DMS114 treated with DMSO at 0.1 percent for 48 hours (cell line): ENCODE results near the gene TNPO3.
"Not testable (repeated sequence)": the region's sequence is repeated elsewhere in the genome, so short reads cannot be mapped to it uniquely, and the experiment has no call there.

Source experiments
- DNase-seq: peaks from one replicate; lab custom pipeline; 2025; ENCODE audit not compliant: unreplicated experiment; lab: John Stamatoyannopoulos, UW

Gene TNPO3

GRCh38 chr7:128968624-128969023 lies 86.3 kb downstream of the TNPO3 start:
- DNase-seq: no peak

DNA sequence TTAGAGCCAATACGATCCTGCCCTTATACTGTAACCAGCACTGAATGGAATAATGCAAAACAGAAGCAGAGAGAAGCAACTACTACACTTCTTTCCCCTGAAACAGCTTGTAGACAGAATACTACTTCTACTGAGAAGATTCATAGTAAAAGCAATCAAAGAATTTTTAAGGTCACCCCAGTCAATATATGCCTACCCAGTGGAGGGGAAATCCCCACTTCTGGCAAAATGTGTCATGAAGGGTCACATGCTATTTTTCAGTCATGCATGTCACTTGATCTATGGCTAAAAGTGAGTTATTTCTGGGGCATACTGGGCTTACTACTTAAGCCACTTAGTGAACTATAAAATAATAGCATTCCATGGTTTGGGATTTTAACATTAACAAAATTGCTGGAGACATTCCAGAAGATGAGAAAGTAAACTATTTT lies 91.6 kb downstream of the TNPO3 start:
- no peak for DNase-seq

DNA sequence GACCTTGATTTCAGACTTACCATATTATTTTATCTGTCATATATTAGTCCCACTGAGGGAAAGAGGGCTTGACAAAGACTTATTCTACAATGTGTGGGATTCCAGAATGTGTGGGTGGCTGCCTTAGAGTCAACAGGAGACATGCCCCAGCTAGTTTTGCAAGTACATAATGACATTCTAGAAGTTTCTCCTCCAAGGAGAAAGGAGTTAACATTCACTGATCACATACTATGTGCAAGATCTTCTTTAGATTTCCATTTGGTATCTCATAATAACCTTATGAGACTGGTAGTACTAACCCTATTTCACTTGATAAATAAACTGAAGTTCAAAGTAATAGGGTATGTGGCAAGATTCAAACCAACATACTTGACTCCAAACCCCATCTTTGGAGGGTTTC lies 92.0 kb downstream of the TNPO3 start:
- DNase-seq: no peak

- DNase-seq: no peak
Measured at GRCh38 chr7:128961030-128961659, 93.8 kb downstream of the TNPO3 start.

DNA sequence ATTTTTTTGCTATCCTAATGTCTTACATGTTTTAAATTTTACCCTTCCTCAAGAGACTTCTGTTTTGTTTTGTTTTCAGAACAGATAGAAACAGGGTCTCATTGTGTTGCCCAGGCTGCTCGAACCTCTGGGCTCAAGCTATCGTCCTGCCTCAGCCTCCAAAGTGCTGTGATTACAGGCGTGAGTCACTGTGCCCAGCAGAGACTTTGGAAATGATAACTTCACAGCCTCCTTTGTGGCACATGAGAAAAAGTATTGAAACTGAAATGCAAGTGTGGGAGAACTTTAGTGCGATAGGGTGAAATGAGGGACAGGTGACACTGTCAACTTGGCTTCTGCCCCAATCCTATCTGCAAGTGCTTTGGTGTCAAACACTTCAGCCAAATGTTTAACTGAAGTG lies 95.6 kb downstream of the TNPO3 start:
- DNase-seq: no peak

DNA sequence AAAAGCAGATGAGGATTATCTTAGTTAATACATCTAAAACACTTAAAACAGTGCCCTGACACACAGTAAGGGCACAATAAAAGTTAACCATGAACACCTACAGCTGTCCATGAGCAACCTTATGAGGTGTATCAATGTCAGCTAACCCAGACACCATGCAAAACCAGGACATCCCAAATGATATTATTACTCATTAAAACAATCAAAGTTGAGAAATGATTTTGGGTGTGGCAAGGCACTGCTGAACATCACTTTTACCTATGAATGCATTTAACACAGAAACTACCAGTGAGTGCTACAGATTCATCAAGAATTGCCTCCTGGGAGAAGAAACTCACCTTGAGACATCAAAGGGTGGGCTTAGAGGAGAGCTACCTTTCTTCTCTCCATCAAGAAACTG lies 98.9 kb downstream of the TNPO3 start:
- DNase-seq: no peak

- DNase-seq: no peak
Measured at GRCh38 chr7:128954830-128955802, 99.8 kb downstream of the TNPO3 start.

GRCh38 chr7:128954150-128954549 lies 100.8 kb downstream of the TNPO3 start:
- no peak for DNase-seq

DNA sequence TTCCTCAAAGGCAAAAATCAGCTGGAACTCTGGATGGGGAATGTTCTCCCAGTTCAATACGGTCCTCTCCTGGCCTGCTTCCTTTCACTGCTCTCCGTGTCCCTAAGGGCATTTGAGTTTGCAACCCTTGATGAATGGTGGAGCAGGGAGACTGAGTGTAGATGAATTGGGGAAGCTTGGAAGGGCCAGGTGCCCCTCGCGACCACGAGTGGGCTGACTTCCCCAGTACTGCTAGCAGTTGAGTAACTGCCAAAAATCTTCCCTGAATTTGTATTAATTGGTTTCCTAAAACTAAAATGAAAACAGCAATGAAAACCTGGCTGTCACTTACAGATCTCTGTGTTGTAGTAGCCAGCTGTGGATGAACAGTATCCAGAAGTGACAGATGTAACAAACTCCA lies 103.6 kb downstream of the TNPO3 start:
- no peak for DNase-seq

GRCh38 chr7:128948976-128949760 lies 105.7 kb downstream of the TNPO3 start:
- DNase-seq: no peak

DNA sequence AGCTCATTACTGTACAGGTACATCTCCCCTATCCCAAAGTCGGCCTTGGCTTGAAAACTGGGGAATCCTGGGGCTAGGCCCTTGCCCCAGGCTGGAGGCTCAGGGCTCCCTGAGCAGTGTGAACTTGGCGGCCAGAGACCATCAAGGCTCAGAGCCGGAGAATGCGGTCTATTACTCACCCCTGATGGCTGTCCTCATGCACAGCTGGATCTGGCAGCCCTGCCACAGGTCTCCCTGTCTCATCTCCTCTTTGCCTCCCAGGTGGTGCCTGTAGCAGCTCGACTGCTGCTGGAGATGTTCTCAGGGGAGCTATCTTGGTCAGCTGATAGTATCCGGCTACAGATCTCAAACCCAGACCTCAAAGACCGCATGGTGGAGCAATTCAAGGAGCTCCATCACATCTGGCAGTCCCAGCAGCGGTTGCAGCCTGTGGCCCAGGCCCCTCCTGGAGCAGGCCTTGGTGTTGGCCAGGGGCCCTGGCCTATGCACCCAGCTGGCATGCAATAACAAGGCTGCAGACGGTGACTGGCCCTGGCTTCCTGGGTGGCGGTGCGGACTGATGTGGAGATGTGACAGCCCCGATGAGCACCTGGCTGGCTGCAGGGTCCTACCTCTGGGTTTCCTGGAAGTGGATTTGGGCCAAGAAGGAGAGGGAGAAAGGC lies 106.5 kb downstream of the TNPO3 start:
- no peak for DNase-seq

DNA sequence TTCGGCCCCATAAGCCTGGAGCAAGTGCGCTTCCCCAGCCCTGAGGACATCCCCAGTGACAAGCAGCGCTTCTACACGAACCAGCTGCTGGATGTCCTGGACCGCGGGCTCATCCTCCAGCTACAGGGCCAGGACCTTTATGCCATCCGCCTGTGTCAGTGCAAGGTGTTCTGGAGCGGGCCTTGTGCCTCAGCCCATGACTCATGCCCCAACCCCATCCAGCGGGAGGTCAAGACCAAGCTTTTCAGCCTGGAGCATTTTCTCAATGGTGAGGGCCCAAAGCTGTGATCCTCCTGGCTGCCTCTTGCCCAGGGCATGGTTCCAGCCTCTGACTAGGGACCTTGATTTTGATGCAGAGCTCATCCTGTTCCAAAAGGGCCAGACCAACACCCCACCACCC lies 107.1 kb downstream of the TNPO3 start:
- no peak for DNase-seq

DNA sequence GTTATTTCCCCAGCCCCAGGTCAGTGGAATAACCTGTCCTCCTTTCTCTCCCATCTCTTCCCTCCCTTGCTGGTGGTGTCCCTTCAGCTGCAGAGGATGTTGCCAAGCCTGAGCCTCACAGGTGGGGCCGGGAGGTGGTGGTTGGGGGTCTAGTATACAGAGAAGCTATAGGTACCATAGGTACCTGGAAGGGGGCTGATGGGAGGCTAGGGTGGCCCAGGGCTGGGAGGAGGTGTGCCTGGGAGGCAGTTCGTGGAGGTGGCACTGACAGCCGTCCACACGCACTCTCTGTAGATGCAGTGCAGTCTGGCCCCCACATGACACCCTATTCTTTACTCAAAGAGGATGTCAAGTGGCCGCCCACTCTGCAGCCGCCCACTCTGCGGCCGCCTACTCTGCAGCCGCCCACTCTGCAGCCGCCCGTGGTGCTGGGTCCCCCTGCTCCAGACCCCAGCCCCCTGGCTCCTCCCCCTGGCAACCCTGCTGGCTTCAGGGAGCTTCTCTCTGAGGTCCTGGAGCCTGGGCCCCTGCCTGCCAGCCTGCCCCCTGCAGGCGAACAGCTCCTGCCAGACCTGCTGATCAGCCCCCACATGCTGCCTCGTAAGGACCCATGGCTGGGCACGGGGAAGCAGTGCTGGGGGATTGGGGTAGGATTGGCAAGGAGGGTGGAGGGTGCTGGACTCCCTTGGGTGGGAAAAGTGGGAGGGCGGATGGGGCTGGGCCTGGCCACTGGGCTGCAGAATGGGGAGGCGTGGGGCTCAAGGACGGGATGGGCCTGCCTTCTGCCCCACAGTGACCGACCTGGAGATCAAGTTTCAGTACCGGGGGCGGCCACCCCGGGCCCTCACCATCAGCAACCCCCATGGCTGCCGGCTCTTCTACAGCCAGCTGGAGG lies 107.7 kb downstream of the TNPO3 start:
- no peak for DNase-seq

GRCh38 chr7:128945668-128946366 lies 109.1 kb downstream of the TNPO3 start:
- no peak for DNase-seq

- no peak for DNase-seq
Measured at GRCh38 chr7:128944487-128945236, 110.2 kb downstream of the TNPO3 start.

DNA sequence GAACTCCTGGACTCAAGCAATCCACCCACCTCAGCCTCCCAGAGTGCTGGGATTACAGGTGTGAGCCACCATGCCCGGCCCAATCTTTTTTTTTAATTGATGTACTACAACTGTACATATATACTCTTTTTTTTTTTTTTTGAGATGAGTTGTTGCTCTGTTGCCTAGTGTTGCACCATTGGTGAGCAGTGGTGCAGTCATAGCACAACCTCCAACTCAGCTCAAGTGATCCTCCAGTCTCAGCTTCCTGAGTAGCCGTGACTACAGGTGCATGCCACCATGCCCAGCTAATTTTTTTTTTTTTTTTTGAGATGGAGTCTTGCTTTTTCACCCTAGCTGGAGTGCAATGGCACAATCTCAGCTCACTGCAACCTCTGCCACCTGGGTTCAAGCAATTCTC lies 111.7 kb downstream of the TNPO3 start:
- DNase-seq: not testable (repeated sequence)

DNA sequence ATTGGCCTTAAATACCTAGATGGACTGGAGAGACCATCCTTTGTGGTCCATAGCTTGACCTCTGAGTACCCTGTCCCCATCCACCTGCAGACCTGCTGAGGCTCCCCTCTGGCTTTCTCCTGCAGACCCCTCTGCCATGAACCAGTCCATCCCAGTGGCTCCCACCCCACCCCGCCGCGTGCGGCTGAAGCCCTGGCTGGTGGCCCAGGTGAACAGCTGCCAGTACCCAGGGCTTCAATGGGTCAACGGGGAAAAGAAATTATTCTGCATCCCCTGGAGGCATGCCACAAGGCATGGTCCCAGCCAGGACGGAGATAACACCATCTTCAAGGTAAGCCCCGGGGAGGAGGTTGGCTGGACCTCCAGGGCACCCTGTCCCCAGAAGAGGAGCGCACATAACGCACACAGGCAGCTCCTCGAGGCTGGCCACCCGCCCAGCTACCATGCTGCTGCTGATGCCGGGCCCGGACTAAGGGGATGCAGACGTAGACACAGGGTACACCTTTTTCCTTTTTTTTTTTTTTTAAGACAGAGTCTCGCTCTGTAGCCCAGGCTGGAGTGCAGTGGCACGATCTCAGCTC lies 112.9 kb downstream of the TNPO3 start:
- DNase-seq: no peak

- no peak for DNase-seq
Measured at GRCh38 chr7:128941323-128941890, 113.5 kb downstream of the TNPO3 start.
